Neuron (in vitro differentiated cells): ENCODE data around the gene ZYG11A.
A peak's percentile ranks its signal among the peaks of the same experiment; 100 is the strongest.
"Not testable (repeated sequence)": the region's sequence is repeated elsewhere in the genome, so short reads cannot be mapped to it uniquely, and the experiment has no call there.

Source experiments
- H2AFZ ChIP-seq: one replicate; pipeline ENCODE4 v1.6.1; 2013; ENCODE audit warnings: low read depth, mild to moderate bottlenecking, inconsistent platforms, low read length, moderate library complexity
- H3K27me3 ChIP-seq: one replicate; pipeline ENCODE4 v1.6.1; 2013; ENCODE audit warnings: low read length; ENCODE audit not compliant: insufficient read depth
- H3K36me3 ChIP-seq: one replicate; pipeline ENCODE4 v1.6.1; 2013; ENCODE audit warnings: low read length; ENCODE audit not compliant: insufficient read depth
- H3K4me1 ChIP-seq: one replicate; pipeline ENCODE4 v1.6.1; 2013; ENCODE audit warnings: low read length; ENCODE audit not compliant: insufficient read depth
- H3K4me3 ChIP-seq: 2 replicates; pipeline ENCODE4 v1.5.1; 2013; ENCODE audit warnings: mild to moderate bottlenecking, low read length, moderate library complexity
- H3K9me3 ChIP-seq: one replicate; pipeline ENCODE4 v1.6.1; 2013; ENCODE audit warnings: low read length

The ZYG11A gene

DNA sequence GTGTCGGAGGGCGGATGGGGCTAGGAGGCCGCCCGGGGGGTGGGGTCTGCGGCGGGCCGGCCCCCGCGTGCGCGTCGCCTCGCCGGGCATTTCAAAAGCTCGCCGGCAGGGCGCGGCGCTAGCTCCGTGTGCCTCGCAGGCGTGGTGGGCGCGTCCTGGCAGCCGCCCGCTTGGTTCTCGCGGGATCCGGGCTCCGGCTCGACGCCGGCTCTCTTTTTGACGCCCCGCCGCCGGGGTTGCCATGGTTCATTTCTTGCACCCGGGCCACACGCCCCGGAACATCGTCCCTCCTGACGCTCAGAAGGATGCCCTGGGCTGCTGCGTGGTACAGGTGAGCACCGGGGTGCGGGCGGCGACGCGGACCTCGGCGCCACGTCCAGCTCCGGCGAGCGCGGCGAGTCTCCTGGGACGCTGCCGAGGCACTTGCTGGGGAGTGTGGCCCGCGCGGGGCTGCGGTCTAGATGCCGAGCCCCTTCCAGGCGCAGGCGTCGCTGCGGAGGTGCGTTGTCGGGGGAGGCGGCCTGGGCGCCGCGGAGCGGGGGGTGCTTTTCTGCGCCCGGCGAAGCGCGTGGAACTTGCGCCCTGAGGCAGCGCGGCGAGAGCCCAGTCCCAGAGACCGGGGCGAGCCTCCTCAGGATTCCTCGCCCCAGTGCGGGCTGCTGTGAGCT lies at the start of gene ZYG11A:
TSS of gene ZYG11A (plus strand) at position 118 of the 668 bp plus-strand sequence. CDS start at position 242, 124 bp downstream.
- Histone ChIP-seq H3K4me3 (peak within 1 kb of the TSS; percentile 49), H3K27me3 (peaks cover 30% of the 10 kb centered on the region), H3K9me3 (no peaks in the 10 kb centered on the region), H3K4me1 (peaks cover 2% of the 10 kb centered on the region), H2AFZ (peak within 1 kb of the TSS; percentile 100), H3K36me3 (no peaks in the 10 kb centered on the region)

DNA sequence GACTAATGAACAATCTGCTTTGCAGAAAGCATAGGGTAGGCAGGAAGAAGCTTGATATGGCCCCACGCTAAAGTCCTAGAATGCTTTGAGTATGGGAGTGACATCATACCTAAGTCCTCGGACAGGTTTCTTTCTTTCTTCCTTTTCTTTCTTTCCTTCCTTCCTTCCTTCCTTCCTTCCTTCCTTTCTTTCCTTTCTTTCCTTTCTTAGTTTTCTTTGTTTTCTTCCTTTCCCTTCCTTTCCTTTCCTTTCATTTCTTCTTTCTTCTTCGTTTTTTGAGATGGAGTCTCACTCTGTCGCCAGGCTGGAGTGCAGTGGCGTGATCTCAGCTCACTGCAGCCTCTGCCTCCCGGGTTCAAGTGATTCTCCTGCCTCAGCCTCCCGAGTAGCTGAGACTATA lies 48.8 kb upstream of the ZYG11A start:
- not testable (repeated sequence) for H3K4me1 ChIP-seq, H3K27me3 ChIP-seq, H3K9me3 ChIP-seq, H3K4me3 ChIP-seq, H2AFZ ChIP-seq
- peaks cover 32% of the 10 kb centered on the region for H3K36me3 ChIP-seq

DNA sequence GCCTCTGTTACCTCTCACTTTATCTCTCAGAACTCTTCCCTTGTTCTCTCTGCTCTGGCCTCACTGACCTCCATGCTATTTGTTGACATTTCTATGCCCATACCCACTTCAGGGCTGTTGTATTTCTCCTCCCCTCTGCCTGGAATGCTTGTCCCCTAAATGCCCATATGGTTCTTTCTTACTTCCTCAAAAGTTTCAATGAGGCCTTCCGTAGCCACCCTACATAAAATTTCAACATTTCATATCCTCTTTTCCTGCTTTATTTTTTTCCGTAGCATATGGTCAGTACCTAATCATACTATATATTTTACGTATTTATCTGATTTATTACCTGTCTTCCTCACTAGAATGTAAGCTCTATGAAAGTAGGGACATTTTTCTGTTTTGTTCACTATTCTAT lies 47.1 kb upstream of the ZYG11A start:
- H3K9me3 ChIP-seq, result no peaks in the 10 kb centered on the region
- H3K27me3 ChIP-seq, result no peaks in the 10 kb centered on the region
- H3K4me3 ChIP-seq, result no peak overlapping the region
- H2AFZ ChIP-seq, result no peak overlapping the region
- peaks cover 30% of the 10 kb centered on the region for H3K36me3 ChIP-seq
- H3K4me1 ChIP-seq, result peaks cover 3% of the 10 kb centered on the region

DNA sequence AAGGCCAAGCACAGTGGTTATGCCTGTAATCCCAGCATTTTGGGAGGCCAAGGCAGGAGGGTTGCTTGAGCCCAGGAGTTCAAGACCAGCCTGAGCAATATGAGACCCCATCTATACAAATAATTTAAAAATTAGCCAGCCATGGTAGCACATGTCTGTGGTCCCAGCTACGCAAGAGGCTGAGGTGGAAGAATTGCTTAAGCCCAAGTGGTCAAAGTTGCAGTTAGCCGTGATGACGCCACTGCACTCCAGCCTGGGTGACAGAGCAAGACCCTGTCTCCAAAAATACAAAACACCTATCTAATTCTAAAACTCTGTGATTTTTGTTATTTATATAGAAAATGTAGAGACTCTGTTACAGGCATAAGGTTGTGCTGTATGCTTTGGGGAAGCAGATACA lies 44.2 kb upstream of the ZYG11A start:
- H3K4me1 ChIP-seq, result no peaks in the 10 kb centered on the region
- no peak overlapping the region for H2AFZ ChIP-seq
- no peak overlapping the region for H3K4me3 ChIP-seq
- H3K9me3 ChIP-seq, result no peaks in the 10 kb centered on the region
- H3K27me3 ChIP-seq, result no peaks in the 10 kb centered on the region
- H3K36me3 ChIP-seq, result peaks cover 28% of the 10 kb centered on the region

DNA sequence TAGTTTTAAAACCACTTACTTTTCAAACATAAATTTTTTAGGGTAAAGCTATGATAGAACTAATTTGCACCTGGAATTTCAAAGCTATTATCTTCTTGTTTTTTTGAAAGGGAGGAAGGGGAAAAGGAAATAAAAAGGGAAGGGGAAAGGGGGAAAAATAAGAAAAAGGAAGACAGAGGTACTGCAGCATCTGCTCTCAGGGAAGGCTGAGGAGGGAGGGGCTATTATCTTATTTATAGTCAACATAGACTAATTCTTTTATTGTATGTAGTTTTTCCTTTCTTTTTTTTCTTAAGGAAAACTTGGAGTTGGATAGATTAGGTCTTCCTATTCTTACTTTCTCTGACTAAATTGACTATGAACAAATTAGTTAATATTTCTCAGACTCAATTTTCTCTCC lies 41.5 kb upstream of the ZYG11A start:
- H3K27me3 ChIP-seq, result no peaks in the 10 kb centered on the region
- H3K36me3 ChIP-seq, result peaks cover 33% of the 10 kb centered on the region
- H3K4me3 ChIP-seq, result no peak overlapping the region
- no peak overlapping the region for H2AFZ ChIP-seq
- H3K9me3 ChIP-seq, result no peaks in the 10 kb centered on the region
- no peaks in the 10 kb centered on the region for H3K4me1 ChIP-seq

DNA sequence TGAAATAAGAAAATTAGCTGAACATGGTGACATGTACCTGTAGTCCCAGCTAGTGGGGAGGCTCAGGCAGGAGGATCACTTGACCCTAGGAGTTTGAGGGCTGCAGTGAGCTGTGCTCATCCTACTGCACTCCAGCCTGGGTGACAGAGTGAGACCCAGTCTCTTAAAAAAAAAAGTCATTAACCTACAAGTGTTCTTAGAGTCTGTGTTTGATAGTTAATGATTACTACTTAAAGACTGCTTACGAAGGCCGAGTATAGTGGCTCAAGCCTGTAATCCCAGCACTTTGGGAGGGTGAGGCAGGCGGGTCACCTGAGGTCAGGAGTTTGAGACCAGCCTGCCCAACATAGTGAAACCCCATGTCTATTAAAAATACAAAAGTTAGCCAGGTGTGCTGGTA lies 38.5 kb upstream of the ZYG11A start:
- not testable (repeated sequence) for H3K27me3 ChIP-seq, H3K4me1 ChIP-seq, H2AFZ ChIP-seq, H3K4me3 ChIP-seq, H3K9me3 ChIP-seq
- peaks cover 19% of the 10 kb centered on the region for H3K36me3 ChIP-seq

DNA sequence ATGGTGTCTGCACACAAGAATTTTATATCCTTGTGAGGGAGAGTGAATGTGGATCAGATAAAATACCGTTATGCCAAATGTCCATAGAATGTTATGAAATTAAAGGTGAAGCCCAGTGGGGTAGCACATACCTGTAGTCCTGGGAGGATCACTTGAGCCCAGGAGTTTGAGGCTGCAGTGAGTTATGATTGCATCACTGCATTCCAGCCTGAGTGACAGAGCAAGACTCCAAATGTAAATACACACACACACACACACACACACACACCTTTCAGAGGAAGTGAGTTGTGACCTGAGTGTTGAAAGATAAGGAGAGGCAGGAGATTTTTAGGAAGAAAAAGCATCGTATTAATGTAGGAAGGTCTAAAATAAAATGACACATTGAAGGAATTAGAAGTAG lies 28.1 kb upstream of the ZYG11A start:
- Histone ChIP-seq H3K4me3 (no peak overlapping the region), H3K4me1 (no peaks in the 10 kb centered on the region), H3K27me3 (no peaks in the 10 kb centered on the region), H3K9me3 (no peaks in the 10 kb centered on the region), H2AFZ (no peak overlapping the region), H3K36me3 (peaks cover 47% of the 10 kb centered on the region)

DNA sequence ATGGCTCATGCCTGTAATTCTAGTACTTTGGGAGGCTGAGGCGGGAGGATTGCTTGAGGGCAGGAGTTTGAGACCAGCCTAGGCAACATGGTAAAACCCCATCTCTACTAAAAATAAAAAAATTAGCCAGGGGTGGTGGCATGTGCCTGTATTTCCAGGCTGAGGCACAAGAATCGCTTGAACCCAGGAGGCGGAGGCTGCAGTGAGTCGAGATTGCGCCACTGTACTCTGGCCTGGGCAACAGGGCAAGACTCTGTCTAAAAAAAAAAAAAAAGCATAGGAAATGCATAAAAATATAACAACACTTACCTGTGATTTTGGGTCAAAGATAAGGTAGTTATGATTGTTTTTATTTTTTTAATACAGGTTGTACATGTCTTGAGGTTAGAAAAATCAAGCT lies 21.7 kb upstream of the ZYG11A start:
- H3K4me1 ChIP-seq, H2AFZ ChIP-seq, H3K4me3 ChIP-seq, H3K9me3 ChIP-seq, H3K27me3 ChIP-seq: not testable (repeated sequence)
- peaks cover 34% of the 10 kb centered on the region for H3K36me3 ChIP-seq

DNA sequence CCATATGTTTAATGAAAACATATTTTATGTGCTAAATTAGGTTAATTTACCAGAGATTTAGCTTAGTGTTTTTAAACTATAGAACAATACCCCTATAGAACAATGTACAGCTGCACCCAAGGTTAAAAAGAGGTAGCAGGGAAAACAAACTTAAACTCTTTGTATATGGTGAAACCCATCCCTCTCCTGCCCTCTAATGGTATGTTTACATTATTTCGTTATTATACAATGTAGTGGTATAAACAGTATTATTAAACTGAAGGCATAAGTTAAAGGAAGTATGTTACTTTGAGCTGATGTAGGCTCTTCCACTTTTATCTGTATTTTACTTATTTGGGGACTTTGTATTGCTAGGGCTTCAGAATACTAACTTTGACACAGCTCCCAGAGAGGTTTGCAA lies 16.7 kb upstream of the ZYG11A start:
- Histone ChIP-seq H3K4me3 (no peak overlapping the region), H3K27me3 (no peaks in the 10 kb centered on the region), H2AFZ (no peak overlapping the region), H3K9me3 (no peaks in the 10 kb centered on the region), H3K4me1 (no peaks in the 10 kb centered on the region), H3K36me3 (peaks cover 15% of the 10 kb centered on the region)

DNA sequence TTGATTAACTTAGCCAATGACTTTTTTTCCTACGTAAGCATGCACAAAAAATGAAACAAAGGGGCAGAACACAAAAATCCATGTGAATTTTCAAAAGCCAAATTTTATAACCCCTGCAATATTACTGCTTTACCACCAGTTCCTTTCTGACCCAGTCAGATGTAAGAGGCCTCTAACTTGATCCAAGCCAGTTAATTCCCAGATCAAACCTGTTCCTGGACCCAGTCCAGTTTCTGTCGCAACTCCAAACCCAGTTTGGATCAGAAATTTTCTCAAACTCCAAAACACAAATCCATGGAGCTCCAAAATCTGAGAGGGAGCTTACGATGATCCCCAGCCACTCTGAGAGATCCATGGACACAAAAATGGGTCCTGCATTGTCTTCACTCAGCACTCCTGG lies 7.8 kb upstream of the ZYG11A start:
- H2AFZ ChIP-seq, result no peak overlapping the region
- H3K36me3 ChIP-seq, result no peaks in the 10 kb centered on the region
- no peaks in the 10 kb centered on the region for H3K9me3 ChIP-seq
- H3K4me3 ChIP-seq, result no peak overlapping the region
- no peaks in the 10 kb centered on the region for H3K27me3 ChIP-seq
- H3K4me1 ChIP-seq, result no peaks in the 10 kb centered on the region

DNA sequence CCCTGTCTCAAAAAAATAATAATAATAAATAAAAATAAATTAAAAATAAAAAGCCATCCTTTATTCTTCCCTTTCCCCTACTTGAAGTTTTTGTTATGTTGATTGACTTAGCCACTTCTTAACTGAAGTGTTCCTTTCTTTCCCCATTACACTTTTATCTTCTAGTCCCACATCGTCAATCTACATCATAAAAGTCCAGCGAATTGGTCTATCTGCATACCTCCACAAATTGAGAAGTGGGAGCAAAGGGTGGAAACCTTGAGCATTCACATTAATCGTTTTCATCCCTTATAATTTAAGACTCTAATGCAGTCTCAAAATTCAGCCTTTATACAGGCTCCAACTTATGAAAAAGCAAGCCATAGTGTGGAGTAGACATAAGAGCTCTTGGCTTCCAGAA lies 6.5 kb upstream of the ZYG11A start:
- H3K4me1 ChIP-seq, result no peaks in the 10 kb centered on the region
- no peak overlapping the region for H3K4me3 ChIP-seq
- H3K27me3 ChIP-seq, result peaks cover 4% of the 10 kb centered on the region
- H3K36me3 ChIP-seq, result no peaks in the 10 kb centered on the region
- H3K9me3 ChIP-seq, result no peaks in the 10 kb centered on the region
- H2AFZ ChIP-seq, result no peak overlapping the region

DNA sequence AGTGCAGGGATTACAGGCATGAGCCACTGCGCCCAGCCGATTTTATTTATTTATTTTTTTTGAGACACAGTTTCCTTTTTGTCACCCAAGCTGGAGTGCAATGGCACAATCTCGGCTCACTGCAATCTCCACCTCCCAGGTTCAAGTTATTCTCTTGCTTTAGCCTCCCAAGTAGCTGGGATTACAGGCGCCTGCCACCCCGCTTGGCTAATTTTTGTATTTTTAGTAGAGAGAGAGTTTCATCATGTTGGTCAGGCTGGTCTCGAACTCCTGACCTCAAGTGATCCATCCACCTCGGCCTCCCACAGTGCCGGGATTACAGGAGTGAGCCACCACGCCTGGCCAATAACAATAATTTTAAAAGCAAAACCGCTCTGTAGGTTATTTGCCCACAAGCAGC lies 3.4 kb upstream of the ZYG11A start:
- H3K36me3 ChIP-seq, H3K4me3 ChIP-seq, H2AFZ ChIP-seq, H3K4me1 ChIP-seq, H3K9me3 ChIP-seq: not testable (repeated sequence)
- H3K27me3 ChIP-seq, result peaks cover 26% of the 10 kb centered on the region

DNA sequence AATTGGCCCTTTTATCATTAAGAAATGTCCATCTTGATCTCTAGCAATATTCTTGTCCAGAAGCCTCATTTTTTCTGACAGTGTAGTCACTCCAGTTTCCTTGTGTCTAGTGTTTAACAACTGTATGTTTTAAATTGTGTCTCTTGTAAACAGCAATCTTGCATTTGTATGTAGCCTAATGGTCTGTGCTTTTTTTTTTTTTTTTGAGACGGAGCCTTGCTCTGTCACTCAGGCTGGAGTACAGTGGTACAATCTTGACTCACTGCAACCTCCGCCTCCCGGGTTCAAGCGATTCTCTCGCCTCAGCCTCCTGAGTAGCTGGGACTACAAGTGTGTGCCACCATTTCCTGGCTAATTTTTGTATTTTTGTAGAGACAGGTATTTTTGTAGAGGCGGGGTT lies 2.6 kb downstream of the ZYG11A start:
- H3K36me3 ChIP-seq, H3K4me1 ChIP-seq, H2AFZ ChIP-seq, H3K9me3 ChIP-seq, H3K4me3 ChIP-seq: not testable (repeated sequence)
- H3K27me3 ChIP-seq, result peaks cover 30% of the 10 kb centered on the region

DNA sequence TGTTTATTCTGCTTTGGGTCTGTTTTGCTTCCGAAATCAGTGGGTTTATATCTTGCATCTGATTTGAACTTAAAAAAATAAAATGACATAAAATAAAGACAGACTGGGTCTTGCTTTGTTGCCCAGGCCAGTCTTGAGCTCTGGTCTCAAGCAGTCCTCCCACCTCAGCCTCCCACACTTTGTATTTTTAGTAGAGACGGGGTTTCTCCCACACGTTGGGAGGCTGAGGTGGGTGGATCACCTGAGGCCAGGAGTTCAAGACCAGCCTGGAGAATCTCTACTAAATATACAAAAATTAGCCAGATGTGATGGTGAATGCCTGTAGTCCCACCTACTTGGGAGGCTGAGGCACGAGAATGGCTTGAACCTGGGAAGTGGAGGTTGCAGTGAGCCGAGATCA lies 5.9 kb downstream of the ZYG11A start:
- H2AFZ ChIP-seq, result no peak overlapping the region
- H3K4me3 ChIP-seq, result no peak overlapping the region
- H3K9me3 ChIP-seq, result no peaks in the 10 kb centered on the region
- H3K36me3 ChIP-seq, result no peaks in the 10 kb centered on the region
- H3K4me1 ChIP-seq, result no peaks in the 10 kb centered on the region
- H3K27me3 ChIP-seq, result peaks cover 10% of the 10 kb centered on the region
